HL-60 (cell line): ENCODE results near the gene SUCNR1.

ENCODE experiments used
- CTCF ChIP-seq: IDR thresholded peaks from one replicate; pipeline ENCODE4 v1.5.1; 2011; ENCODE audit warnings: low read length, control low read depth, inconsistent platforms; ENCODE audit not compliant: insufficient read depth
- GABPA ChIP-seq: IDR thresholded peaks from 2 replicates; pipeline ENCODE4 v1.6.1; 2012; ENCODE audit warnings: low read depth
- POLR2AphosphoS5 ChIP-seq: IDR thresholded peaks from 2 replicates; pipeline ENCODE4 v1.6.1; 2012; ENCODE audit warnings: low read depth
- REST ChIP-seq: IDR thresholded peaks from 2 replicates; pipeline ENCODE4 v1.6.1; 2012; ENCODE audit warnings: low read depth; ENCODE audit not compliant: insufficient replicate concordance
- SPI1 ChIP-seq: IDR thresholded peaks from 2 replicates; pipeline ENCODE4 v1.6.1; 2012; ENCODE audit warnings: low read depth, mild to moderate bottlenecking, borderline replicate concordance

- TF ChIP-seq CTCF (no peak), REST (no peak), POLR2AphosphoS5 (no peak), SPI1 (no peak), GABPA (no peak)
Measured at GRCh38 chr3:151900460-151900859, 27.0 kb downstream of the SUCNR1 start.
